HEK293 (cell line): Measurements from ENCODE around the gene TUBE1.

ENCODE experiments used
- CTCF ChIA-PET: fragments of 350-600 bp; formaldehyde crosslinking; extraction: SDS; loops from one replicate; lab custom pipeline; 2021; ENCODE audit warnings: antibody characterized with exemption; lab: Yijun Ruan, JAX
- POLR2A ChIA-PET: fragments of 300-600 bp; formaldehyde crosslinking; extraction: SDS; loops from one replicate; lab custom pipeline; 2020; ENCODE audit warnings: antibody characterized with exemption, inconsistent platforms; lab: Yijun Ruan, JAX
- H3K27ac ChIP-seq: fragments of 200-500 bp; sonication (Bioruptor generic); 2 replicates; pipeline ENCODE4 v1.5.1; 2014; ENCODE audit warnings: low read depth, low read length, control low read depth, inconsistent platforms; ENCODE audit errors: extremely low read depth
- H3K36me3 ChIP-seq, 2 experiments: fragments of 200-500 bp in 1 of 2; sonication (Bioruptor generic) in 1 of 2; 1 replicate in 1 of 2; 2 replicates in 1 of 2; pipeline ENCODE4 v1.5.1; 2014 to 2017; ENCODE audit warnings: inconsistent platforms in 2 of 2, low read length in 2 of 2; ENCODE audit not compliant: control insufficient read depth in 2 of 2, insufficient read depth in 1 of 2
- H3K4me1 ChIP-seq: fragments of 200-500 bp; sonication (Bioruptor generic); 2 replicates; pipeline ENCODE4 v1.5.1; 2014; ENCODE audit warnings: mild to moderate bottlenecking, low read length, inconsistent platforms; ENCODE audit not compliant: control insufficient read depth, insufficient read depth
- H3K4me3 ChIP-seq: 2 replicates; pipeline ENCODE4 v1.5.1; 2011; ENCODE audit warnings: low read depth, mild to moderate bottlenecking, control low read depth, low read length, moderate library complexity
- H3K9me3 ChIP-seq: fragments of 200-500 bp; sonication (Bioruptor generic); 2 replicates; pipeline ENCODE4 v1.5.1; 2014; ENCODE audit warnings: low read depth, low read length, inconsistent platforms; ENCODE audit not compliant: control insufficient read depth, insufficient read depth
- GLI2 ChIP-seq: fragments of 450-650 bp; formaldehyde crosslinking; IDR thresholded peaks from 2 replicates; pipeline ENCODE4; 2017; ENCODE audit warnings: missing biosample characterization, missing genetic modification characterization, low read depth, borderline replicate concordance
- KLF8 ChIP-seq: fragments of 450-650 bp; formaldehyde crosslinking; IDR thresholded peaks from 2 replicates; pipeline ENCODE4 v1.5.1; 2016; ENCODE audit warnings: missing biosample characterization, missing genetic modification characterization
- SALL2 ChIP-seq: fragments of 450-650 bp; formaldehyde crosslinking; IDR thresholded peaks from 2 replicates; pipeline ENCODE4 v1.5.0; 2017; ENCODE audit warnings: missing biosample characterization, mild to moderate bottlenecking, missing genetic modification characterization, borderline replicate concordance
- ZFP41 ChIP-seq: fragments of 450-650 bp; formaldehyde crosslinking; IDR thresholded peaks from 2 replicates; pipeline ENCODE4 v1.5.1; 2016; ENCODE audit warnings: missing biosample characterization, missing genetic modification characterization, borderline replicate concordance
- ZIC2 ChIP-seq: fragments of 450-650 bp; formaldehyde crosslinking; IDR thresholded peaks from 2 replicates; pipeline ENCODE4 v1.5.1; 2016; ENCODE audit warnings: missing biosample characterization, missing genetic modification characterization
- ZNF114 ChIP-seq: fragments of 450-650 bp; formaldehyde crosslinking; IDR thresholded peaks from 2 replicates; pipeline ENCODE4 v1.5.0; 2017; ENCODE audit warnings: missing biosample characterization, missing genetic modification characterization
- ZNF146 ChIP-seq: fragments of 450-650 bp; formaldehyde crosslinking; IDR thresholded peaks from 2 replicates; pipeline ENCODE4 v1.5.1; 2016; ENCODE audit warnings: missing biosample characterization, missing genetic modification characterization
- ZNF23 ChIP-seq: fragments of 450-650 bp; formaldehyde crosslinking; IDR thresholded peaks from 2 replicates; pipeline ENCODE4 v1.5.1; 2016; ENCODE audit warnings: missing biosample characterization, missing genetic modification characterization, borderline replicate concordance
- ZNF292 ChIP-seq: fragments of 450-650 bp; formaldehyde crosslinking; IDR thresholded peaks from 2 replicates; pipeline ENCODE4 v1.5.1; 2016; ENCODE audit warnings: low read depth, missing biosample characterization, missing genetic modification characterization, borderline replicate concordance
- ZNF366 ChIP-seq: fragments of 450-650 bp; formaldehyde crosslinking; conservative IDR thresholded peaks from 2 replicates; pipeline ENCODE4 v1.5.1; 2016; ENCODE audit warnings: missing biosample characterization, missing genetic modification characterization
- ZNF404 ChIP-seq: fragments of 450-650 bp; formaldehyde crosslinking; IDR thresholded peaks from 2 replicates; pipeline ENCODE4 v1.5.1; 2017; ENCODE audit warnings: missing biosample characterization, missing genetic modification characterization
- ZNF416 ChIP-seq: fragments of 450-650 bp; formaldehyde crosslinking; IDR thresholded peaks from 2 replicates; pipeline ENCODE4 v1.5.1; 2016; ENCODE audit warnings: missing biosample characterization, missing genetic modification characterization
- ZNF473 ChIP-seq: fragments of 450-650 bp; formaldehyde crosslinking; IDR thresholded peaks from 2 replicates; pipeline ENCODE4 v1.5.1; 2017; ENCODE audit warnings: missing biosample characterization, missing genetic modification characterization
- ZNF48 ChIP-seq: fragments of 450-650 bp; formaldehyde crosslinking; IDR thresholded peaks from 2 replicates; pipeline ENCODE4 v1.5.1; 2016; ENCODE audit warnings: missing biosample characterization, missing genetic modification characterization
- ZNF561 ChIP-seq: fragments of 450-650 bp; IDR thresholded peaks from 2 replicates; pipeline ENCODE4 v1.5.1; 2018; ENCODE audit warnings: missing biosample characterization, missing genetic modification characterization, borderline replicate concordance
- ZNF610 ChIP-seq: fragments of 450-650 bp; formaldehyde crosslinking; IDR thresholded peaks from 2 replicates; pipeline ENCODE4 v1.5.1; 2016; ENCODE audit warnings: missing biosample characterization, missing genetic modification characterization, borderline replicate concordance
- ZNF654 ChIP-seq: fragments of 450-650 bp; formaldehyde crosslinking; IDR thresholded peaks from 2 replicates; pipeline ENCODE4 v1.5.1; 2016; ENCODE audit warnings: low read depth, missing biosample characterization, missing genetic modification characterization
- ZNF701 ChIP-seq: fragments of 450-650 bp; formaldehyde crosslinking; IDR thresholded peaks from 2 replicates; pipeline ENCODE4 v1.5.1; 2016; ENCODE audit warnings: missing biosample characterization, missing genetic modification characterization
- ZNF747 ChIP-seq: fragments of 450-650 bp; formaldehyde crosslinking; IDR thresholded peaks from 2 replicates; pipeline ENCODE4 v1.5.1; 2016; ENCODE audit warnings: missing biosample characterization, missing genetic modification characterization
- ZNF785 ChIP-seq: fragments of 450-650 bp; formaldehyde crosslinking; IDR thresholded peaks from 2 replicates; pipeline ENCODE4 v1.5.1; 2016; ENCODE audit warnings: missing biosample characterization, missing genetic modification characterization
- ZNF792 ChIP-seq: fragments of 450-650 bp; formaldehyde crosslinking; IDR thresholded peaks from 2 replicates; pipeline ENCODE4 v1.5.1; 2016; ENCODE audit warnings: missing biosample characterization, missing genetic modification characterization
- ZNF830 ChIP-seq: fragments of 450-650 bp; IDR thresholded peaks from 2 replicates; pipeline ENCODE4 v1.5.0; 2018; ENCODE audit warnings: missing biosample characterization, missing genetic modification characterization, low read depth, mild to moderate bottlenecking, moderate library complexity
- TF ChIP-seq, protein P1 (sequence below): fragments of 450-650 bp; formaldehyde crosslinking; IDR thresholded peaks from 2 replicates; pipeline ENCODE4 v1.5.1; 2017; ENCODE audit warnings: missing biosample characterization, missing genetic modification characterization
- TF ChIP-seq, protein P2 (sequence below): fragments of 450-650 bp; formaldehyde crosslinking; IDR thresholded peaks from 2 replicates; pipeline ENCODE4 v1.5.1; 2016; ENCODE audit warnings: missing biosample characterization, missing genetic modification characterization
- TF ChIP-seq, protein P3 (sequence below): fragments of 450-650 bp; formaldehyde crosslinking; IDR thresholded peaks from 2 replicates; pipeline ENCODE4 v1.5.1; 2016; ENCODE audit warnings: missing biosample characterization, missing genetic modification characterization, low read depth

TUBE1 gene

DNA sequence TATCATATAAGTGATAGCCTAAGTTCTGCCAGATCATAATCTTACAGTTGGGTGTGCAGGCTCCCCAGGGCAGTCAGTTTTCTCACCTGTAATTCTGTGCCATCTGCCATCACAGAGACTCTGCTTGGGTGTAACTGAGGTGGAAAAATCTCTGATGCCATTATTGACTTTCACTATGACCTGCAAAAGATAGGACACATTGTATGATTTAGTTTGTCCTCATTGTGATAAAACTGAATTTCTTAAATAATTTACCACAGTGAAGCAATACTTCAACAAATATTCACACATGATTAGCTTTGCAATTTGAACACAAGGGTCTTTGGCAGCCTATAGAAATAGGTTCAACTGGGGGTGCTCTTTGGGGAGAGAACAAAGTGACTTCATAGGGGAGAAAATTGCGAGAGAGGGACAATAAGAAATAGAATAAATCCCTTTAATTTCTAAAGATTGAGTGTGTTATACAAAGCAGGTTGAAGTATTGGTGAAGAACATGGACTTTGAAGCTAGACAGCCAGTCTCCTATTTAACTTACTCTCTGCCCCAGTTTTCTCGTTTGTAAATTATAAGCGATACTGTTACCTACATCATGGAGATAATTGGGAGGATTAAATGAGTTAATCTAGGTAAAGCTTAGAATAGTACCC, 27.4 kb upstream of the TUBE1 start (continued):
- TF ChIP-seq, protein P1, sequence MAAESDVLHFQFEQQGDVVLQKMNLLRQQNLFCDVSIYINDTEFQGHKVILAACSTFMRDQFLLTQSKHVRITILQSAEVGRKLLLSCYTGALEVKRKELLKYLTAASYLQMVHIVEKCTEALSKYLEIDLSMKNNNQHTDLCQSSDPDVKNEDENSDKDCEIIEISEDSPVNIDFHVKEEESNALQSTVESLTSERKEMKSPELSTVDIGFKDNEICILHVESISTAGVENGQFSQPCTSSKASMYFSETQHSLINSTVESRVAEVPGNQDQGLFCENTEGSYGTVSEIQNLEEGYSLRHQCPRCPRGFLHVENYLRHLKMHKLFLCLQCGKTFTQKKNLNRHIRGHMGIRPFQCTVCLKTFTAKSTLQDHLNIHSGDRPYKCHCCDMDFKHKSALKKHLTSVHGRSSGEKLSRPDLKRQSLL, result no peak
- TF ChIP-seq ZIC2 (tag by site-specific recombination), result no peak
- TF ChIP-seq, protein P2, sequence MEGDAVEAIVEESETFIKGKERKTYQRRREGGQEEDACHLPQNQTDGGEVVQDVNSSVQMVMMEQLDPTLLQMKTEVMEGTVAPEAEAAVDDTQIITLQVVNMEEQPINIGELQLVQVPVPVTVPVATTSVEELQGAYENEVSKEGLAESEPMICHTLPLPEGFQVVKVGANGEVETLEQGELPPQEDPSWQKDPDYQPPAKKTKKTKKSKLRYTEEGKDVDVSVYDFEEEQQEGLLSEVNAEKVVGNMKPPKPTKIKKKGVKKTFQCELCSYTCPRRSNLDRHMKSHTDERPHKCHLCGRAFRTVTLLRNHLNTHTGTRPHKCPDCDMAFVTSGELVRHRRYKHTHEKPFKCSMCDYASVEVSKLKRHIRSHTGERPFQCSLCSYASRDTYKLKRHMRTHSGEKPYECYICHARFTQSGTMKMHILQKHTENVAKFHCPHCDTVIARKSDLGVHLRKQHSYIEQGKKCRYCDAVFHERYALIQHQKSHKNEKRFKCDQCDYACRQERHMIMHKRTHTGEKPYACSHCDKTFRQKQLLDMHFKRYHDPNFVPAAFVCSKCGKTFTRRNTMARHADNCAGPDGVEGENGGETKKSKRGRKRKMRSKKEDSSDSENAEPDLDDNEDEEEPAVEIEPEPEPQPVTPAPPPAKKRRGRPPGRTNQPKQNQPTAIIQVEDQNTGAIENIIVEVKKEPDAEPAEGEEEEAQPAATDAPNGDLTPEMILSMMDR (tag by site-specific recombination), result no peak

DNA sequence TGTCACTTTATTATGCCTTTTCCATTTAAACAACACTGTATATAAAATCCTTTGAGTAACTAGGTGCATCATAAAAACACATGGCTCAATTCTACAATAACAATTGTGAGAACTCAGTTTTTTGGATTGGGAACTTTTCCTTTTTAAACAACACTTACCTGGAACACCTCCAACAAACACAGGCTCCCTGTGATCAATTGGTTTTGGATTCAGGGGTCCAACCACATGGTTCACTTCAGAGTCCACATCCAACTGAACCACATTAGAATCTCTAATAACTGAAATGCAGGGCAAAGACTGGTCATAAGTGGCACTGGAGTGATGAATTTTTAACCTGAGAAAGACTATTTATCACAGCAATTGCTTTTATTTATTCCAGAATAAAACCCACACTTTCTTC, 26.6 kb upstream of the TUBE1 start:
- CTCF ChIA-PET, result interaction anchor here (0.9 kb wide), 1 partner anchor 66 kb away, joined by 3 read pairs; no protein-coding TSS in a partner anchor
- Histone ChIP-seq H3K4me1 (no peaks in the 10 kb centered on the region), H3K9me3 (no peaks in the 10 kb centered on the region), H3K36me3 (peaks cover 0 to 2% of the 10 kb centered on the region in 2 experiments; a peak in 2 of 3 replicates), H3K27ac (no peak overlapping the region), H3K4me3 (no peak overlapping the region)
- POLR2A ChIA-PET, result no interaction called here
- TF ChIP-seq ZNF610 (no peak), ZNF792 (tag by site-specific recombination) (no peak), SALL2 (no peak), KLF8 (tag by site-specific recombination) (no peak), ZNF561 (tag by site-specific recombination) (no peak), ZNF830 (tag by site-specific recombination) (no peak), GLI2 (tag by site-specific recombination) (no peak), ZNF146 (tag by site-specific recombination) (no peak), ZNF114 (tag by site-specific recombination) (no peak), ZNF785 (tag by site-specific recombination) (no peak), ZNF654 (tag by site-specific recombination) (no peak), ZNF416 (tag by site-specific recombination) (no peak), ZNF747 (tag by site-specific recombination) (no peak)
- TF ChIP-seq, all 188 proteins: peak for 0

DNA sequence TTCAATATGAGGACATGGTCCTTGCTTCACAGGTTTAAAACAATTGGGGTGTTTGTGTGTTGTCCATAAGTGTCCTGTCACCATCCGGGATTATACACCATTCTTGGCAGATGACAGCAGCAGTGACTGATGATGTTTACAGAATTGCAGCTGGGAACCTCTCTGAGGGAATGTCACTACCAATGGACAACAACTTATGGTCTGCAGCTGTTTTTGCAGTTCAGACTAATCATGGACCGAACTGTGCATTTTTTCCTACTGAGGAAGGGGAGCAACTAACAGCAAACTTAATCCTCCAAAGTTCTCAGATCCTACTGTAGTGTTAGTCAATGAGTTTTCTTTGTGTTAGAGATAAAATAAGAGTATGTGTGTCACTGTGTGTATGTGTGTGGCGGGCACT, 26.1 kb upstream of the TUBE1 start:
- POLR2A ChIA-PET, result no interaction called here
- TF ChIP-seq ZFP41 (tag by site-specific recombination) (no peak), ZNF701 (tag by site-specific recombination) (no peak), KLF8 (tag by site-specific recombination) (no peak), ZNF473 (tag by site-specific recombination) (no peak), ZNF404 (tag by site-specific recombination) (no peak), ZNF48 (tag by site-specific recombination) (no peak), ZNF23 (no peak), ZNF366 (tag by site-specific recombination) (no peak), ZNF114 (tag by site-specific recombination) (no peak), ZNF292 (tag by site-specific recombination) (no peak)
- TF ChIP-seq, protein P2 (tag by site-specific recombination), result no peak
- TF ChIP-seq, protein P3, sequence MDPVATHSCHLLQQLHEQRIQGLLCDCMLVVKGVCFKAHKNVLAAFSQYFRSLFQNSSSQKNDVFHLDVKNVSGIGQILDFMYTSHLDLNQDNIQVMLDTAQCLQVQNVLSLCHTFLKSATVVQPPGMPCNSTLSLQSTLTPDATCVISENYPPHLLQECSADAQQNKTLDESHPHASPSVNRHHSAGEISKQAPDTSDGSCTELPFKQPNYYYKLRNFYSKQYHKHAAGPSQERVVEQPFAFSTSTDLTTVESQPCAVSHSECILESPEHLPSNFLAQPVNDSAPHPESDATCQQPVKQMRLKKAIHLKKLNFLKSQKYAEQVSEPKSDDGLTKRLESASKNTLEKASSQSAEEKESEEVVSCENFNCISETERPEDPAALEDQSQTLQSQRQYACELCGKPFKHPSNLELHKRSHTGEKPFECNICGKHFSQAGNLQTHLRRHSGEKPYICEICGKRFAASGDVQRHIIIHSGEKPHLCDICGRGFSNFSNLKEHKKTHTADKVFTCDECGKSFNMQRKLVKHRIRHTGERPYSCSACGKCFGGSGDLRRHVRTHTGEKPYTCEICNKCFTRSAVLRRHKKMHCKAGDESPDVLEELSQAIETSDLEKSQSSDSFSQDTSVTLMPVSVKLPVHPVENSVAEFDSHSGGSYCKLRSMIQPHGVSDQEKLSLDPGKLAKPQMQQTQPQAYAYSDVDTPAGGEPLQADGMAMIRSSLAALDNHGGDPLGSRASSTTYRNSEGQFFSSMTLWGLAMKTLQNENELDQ (tag by site-specific recombination), result no peak

More for the DNA sequence above, 26.1 kb upstream of the TUBE1 start:
- Histone ChIP-seq H3K4me1 (no peaks in the 10 kb centered on the region), H3K36me3 (no peaks in the 10 kb centered on the region; a peak in 1 of 3 replicates), H3K4me3 (no peak overlapping the region), H3K27ac (no peak overlapping the region), H3K9me3 (no peaks in the 10 kb centered on the region)
- CTCF ChIA-PET, result interaction anchor here (0.7 to 0.9 kb wide), 2 partner anchors 67 to 90 kb away, joined by 3 read pairs; no protein-coding TSS in a partner anchor
